Posterior vena cava (tissue), 2 donors: ENCODE measurements around the gene A4GALT. TPM values are rescaled to one million over a fixed set of nuclear protein-coding genes. Genes with fewer than 3 reads are reported as not detected.
"Not testable (repeated sequence)": the region's sequence is repeated elsewhere in the genome, so short reads cannot be mapped to it uniquely, and the experiment has no call there.

Experiments
- DNase-seq: peaks from one replicate; pipeline ENCODE4 v3.0.0-alpha.2; 2020; ENCODE audit warnings: low spot score
- intact Hi-C, 2 donors: fragments of 100-400 bp; cut with DNase I; formaldehyde crosslinking; loops; one replicate each; pipeline versions ENCODE4 v1.14.1 to v1.14.2; 2022 to 2023
- long read RNA-seq, 2 donors: library from polyadenylated mRNA; unstranded; transcript quantifications; one replicate each; pipeline ENCODE4 v2.0.0, GENCODE V29; 2020 to 2021
- total RNA-seq, 2 donors: library from RNA; stranded (reverse); fragmentation: NEBNext Ultra II Directional; extraction: Animal tissue kit (Norgen Biotek cat#: 25700); gene quantifications; one replicate each; pipeline ENCODE4 v1.2.1, GENCODE V29; 2021
- donor health status: DM: yes; HTN: yes; CAD: no.
- donor health status: DM: yes; HTN: yes; CAD: no.

Gene A4GALT, protein sequence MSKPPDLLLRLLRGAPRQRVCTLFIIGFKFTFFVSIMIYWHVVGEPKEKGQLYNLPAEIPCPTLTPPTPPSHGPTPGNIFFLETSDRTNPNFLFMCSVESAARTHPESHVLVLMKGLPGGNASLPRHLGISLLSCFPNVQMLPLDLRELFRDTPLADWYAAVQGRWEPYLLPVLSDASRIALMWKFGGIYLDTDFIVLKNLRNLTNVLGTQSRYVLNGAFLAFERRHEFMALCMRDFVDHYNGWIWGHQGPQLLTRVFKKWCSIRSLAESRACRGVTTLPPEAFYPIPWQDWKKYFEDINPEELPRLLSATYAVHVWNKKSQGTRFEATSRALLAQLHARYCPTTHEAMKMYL
- total RNA-seq: 10 to 100 TPM; 42.2 to 59.8 TPM
- long read RNA-seq, donor 1, partial matches to known transcripts: 0 of 23 reads
- long read RNA-seq, donor 1, other reads (novel, unspliced or antisense): 15 of 23 reads
- long read RNA-seq, donor 2, transcript A4GALT-202 (3 exons, 1,956 nt): minor isoform, 6 of 151 reads
- long read RNA-seq, donor 2, transcript A4GALT-206 (3 exons, 2,141 nt): major isoform, 32 of 151 reads
- long read RNA-seq, donor 2, partial matches to known transcripts: 107 of 151 reads
- long read RNA-seq, donor 2, other reads (novel, unspliced or antisense): 6 of 151 reads

DNA sequence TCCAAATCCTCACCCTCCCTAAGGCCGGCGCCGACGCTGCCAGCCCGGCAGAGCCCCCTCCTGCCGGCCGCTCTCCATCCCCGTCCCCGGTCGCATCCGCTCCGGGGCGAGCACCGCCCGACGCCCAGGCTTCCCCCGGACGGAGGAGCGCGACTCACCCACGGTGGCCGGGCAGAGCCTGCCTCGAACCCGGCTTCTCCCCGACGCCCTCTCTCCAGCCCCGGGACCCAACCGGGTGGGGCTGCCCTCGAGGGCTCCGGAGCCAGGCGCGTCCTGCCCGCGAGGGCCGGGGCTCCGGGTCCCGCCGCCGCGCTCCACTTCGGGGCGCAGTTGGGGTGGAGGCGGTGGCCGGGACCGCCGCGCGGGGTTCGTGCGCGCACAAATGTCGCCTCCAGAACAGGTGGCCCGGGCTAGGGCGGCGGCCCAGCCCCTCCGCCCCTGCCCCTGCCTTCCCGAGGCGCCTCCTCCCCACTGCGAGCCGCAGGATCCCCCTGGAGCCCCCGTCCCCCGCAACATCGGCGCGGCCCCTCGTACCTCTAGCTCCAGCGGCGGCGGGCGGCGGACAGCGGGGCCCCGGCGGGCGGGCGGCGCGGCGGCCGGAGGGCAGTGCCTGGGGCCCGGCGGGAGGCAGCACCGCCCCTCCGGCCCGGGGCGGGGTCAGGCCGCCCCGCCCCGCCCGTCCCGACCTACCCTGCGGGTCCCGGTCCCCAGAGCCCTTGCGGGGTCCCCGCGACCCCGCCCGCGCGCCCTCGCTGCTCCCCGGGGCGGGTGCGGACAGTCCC lies at the start of gene A4GALT:
Gene A4GALT (minus strand): TSS at position 608 of the 782 bp plus-strand sequence. CDS start 26,919 bp downstream, outside the sequence.
- intact Hi-C loops: loop anchor here in 1 of 2 donors (5.0 kb wide), 1 partner anchor 38 kb away; no protein-coding TSS in a partner anchor
- DNase-seq: no peak

DNA sequence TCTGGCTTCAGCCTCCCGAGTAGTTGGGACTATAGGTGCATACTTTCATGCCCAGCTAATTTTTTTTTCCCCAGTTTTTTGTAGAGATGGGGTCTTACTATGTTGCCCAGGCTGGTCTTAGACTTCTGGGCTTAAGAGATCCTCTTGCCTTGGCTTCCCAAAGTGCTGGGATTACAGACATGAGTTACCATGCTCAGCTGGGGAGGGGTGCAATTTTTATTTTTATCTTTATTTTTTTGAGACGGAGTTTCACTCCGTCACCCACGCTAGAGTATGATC lies 49.7 kb upstream of the A4GALT start:
- no peak for DNase-seq
- intact Hi-C loops: no loop called here

DNA sequence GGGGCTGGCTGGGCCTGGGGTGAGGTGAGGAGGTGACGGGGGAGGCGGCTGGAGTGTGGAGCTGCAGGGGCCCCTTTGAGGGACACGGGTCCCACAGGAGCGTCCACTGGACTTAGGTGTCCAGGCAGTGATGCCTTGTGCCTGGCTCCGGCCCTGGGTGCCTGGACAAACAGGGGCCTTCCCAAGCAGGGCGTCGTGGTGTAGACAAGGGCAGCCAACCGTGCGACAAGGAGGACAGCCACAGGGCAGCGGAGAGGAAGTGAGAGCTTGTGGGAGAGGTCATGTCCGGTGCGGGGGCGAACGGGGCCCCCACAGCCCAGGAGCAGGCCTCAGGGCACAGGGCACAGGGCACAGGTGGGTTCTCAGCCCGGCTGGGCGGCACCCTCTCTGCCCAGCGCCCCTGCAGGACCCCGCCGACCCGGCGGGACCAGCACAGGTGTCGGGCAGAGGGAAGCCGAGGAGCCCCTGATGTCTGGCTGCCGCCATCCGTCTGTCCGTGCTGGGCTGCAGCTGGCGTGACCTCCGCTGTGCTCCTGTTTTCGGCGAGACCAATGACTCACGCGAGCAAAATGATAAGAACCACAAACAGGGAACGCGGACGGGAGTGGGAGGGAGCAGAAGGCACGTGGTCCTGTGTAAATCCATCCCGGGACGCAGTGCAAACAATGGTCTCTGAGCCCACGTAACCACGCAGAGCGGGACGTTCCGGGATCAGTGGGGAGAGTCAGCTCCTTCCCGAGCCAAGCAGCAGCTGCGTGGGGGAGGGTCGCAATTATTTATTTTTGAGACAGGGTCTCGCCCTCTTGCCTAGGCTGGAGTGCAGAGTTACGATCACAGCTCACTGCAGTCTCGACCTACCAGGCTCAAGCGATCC lies 49.1 kb upstream of the A4GALT start:
- intact Hi-C loops: no loop called here
- peak; percentile 86 for DNase-seq

DNA sequence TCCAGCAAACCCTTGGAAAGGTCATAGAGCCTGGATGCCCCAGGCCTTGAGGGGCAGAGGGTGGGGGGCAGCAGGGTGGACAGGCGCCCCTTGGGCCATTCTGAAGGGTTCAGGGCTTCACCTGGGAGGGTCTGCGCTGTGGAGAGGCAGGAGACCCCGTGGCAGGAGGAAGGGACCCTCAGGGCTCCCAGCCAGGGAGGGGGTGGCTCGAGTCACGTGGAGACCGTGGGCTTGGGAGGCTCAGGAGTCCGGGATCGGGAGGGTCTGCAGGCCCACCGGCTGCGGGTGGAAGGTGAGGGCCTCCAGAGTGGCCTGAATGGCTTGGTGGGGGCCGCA lies 48.5 kb upstream of the A4GALT start:
- no peak for DNase-seq
- intact Hi-C loops: no loop called here

DNA sequence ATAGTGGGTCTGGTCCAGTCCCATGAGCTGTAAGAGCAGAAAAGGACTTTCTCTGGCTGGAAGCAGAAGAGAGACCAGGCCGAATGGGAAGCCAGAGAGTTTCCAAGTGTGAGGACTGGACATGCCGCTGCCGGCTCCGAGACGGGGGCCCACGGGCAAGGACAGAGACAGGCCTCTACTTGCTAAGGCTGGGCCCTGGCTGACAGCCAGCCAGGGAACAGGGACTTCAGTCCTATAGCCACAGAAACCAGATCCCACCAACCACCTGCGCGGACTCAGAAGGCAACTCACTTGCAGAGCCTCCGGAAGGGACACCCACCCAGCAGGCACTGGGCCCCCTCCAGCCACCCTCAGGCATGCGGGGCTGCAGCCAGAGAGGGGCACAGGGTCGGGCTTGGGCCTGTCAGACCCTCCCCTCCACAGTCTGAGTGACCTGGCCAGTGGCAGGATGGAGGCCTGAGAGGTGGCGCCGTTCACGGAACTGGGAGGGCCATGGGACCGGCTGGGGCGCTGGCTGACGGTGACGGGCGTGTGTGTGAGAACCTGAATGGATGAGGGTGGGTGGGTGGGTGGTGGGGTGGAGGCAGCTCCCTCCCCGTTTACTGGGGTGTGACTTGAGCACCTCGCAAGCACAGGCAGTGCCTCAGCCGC lies 47.8 kb upstream of the A4GALT start:
- intact Hi-C loops: no loop called here
- no peak for DNase-seq

DNA sequence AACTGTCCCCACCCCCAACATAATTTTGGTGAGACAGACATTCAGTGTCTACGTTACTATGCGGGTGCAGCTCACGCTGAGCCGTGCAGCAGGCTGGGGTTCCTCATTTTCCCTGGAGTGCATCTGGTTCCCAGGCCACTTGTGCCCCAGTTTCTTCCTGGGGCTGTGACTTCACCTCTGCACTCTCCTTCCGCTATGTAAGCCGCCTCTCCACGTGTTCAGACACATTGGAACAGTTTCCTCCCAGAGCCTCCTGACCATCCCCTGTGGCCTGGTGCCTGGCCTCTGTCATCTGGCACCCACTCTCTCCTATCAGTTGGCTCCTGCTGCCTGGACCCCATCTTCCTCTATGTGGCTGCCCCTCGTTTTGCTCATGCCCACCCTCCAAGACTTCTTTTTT lies 46.2 kb upstream of the A4GALT start:
- intact Hi-C loops: no loop called here
- no peak for DNase-seq

DNA sequence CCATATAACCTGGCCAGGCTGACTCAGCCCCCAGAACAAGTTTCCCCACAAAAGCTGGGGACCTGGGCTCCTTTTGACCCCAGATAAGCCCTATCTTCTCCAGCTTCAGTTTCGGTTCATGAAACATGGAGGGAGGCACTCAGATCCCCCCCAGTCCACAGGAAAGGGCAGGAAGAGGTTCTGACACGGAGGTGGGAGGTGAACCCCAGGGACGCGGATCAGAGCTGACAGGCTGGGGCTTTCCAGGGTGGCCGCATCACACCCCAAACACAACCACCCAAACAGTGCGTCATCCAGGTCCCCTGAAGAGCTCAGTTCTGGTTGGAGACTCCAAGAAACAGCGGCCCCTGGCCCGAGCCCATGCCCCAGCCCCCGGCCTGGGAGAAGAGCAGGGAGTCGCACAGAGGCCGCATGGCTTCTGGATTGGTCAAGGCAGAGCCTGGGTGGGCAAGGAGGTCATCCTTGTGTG lies 44.3 kb upstream of the A4GALT start:
- no peak for DNase-seq
- intact Hi-C loops: no loop called here

DNA sequence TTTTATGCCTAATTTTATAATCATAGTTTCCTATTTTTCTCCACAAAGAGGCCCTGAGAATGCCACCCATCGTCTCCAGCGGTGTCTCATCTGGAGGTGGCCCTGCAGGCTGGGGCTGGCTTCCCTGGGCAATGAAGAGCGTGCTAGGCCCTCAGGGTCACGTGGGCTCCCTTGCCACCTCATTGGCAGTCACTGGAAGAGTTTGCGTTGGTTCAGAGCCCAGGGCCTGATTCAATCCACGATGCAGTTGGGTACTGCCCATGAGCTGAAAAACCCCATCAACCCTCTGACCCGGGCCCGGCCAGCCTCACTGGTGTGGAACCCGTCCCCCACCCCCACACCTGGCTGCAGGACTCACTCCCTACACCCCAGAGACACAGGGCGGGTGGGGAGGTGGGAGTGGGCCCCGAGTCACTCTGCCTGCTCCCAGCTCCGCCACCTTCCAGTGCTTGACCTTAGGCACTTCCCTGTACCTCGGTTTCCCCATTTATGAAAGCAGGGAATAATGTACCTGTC lies 43.4 kb upstream of the A4GALT start:
- DNase-seq: no peak
- intact Hi-C loops: no loop called here

DNA sequence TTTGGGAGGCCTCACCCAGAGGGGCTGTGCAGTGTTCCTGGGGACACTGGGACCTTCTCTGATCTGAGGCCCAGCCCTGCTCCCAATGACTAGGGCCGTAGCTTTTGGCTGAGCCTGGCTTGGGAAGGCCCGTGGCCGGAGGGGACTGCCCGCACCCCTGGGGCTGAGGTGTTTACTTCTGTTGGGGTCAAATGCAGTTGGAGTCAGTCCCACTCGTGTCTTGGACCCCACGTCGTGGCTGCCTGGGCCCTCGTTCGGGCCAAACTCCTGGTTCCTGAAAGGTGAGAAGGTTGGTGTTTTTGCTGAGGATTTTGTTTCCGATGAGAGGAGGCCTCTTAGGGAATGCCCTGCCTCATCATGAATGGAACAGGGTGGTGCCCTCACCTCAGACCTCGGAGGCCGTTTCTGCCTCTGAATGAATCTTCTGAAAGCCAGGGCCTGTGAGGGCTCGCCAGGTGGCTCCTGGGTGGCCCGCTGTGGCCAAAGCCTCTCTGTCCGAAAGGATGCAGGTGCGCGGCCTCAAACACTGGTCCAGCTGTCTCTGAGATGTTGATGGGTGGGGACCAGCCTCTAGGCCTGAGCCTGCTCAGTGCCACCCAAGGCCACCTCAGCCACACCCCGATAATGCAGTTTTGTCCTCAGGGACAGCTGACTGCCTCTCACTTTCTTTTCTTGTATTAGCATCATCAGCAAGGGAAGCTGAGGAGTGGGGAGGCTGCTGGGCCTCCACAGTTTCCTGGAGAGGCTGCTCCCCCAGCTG lies 40.3 kb upstream of the A4GALT start:
- intact Hi-C loops: no loop called here
- DNase-seq: no peak

DNA sequence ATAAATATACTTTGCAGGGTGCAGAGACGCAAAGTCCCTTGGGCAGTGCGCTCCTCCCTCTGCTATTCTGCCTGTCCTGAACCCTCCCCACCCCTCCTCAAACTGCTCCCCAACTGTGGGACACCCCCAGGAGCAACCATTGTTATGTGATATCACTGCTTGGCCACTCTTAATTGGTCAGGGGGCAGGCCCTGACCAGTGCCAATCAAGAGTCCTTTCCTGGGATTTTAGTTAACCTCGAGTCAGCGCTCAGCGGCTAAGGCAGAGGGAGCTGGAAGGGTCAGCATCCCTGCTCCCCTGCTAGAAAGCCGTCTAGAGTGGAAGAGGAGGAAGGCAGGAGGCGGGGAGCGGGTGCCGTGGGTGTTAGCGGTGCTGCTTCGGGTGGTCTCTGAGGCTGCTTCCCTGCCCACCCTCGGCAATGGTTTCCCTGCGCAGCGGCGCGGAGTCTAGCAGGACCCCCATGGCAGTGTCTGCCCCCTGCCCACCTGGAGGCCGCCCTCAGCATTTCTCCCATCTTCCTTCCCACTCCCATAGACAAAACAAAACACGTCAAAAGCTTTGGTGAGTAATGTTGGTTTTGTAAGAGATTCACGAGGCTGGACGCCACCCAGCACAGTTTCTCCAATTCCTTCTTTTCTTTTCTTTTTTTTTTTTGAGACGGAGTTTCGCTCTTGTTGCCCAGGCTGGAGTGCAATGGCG lies 38.4 kb upstream of the A4GALT start:
- DNase-seq: no peak
- intact Hi-C loops: loop anchor here in 1 of 2 donors (5.0 kb wide), 1 partner anchor 72 kb away; no protein-coding TSS in a partner anchor

DNA sequence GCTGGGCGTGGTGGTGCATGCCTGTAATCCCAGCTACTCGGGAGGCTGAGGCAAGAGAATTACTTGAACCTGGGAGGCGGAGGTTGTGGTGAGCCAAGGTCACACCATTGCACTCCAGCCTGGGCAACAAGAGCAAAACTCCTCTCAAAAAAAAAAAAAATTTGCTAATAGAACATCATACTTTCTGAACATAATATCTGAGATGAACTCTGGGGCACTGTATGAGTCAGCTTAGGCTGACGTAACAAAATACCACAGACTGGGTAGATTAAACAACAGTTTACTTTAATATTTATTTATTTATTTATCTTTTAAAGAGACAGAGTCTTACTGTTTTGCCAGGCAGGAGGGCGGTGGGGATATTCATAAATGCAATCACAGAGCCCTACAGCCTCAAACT lies 34.9 kb upstream of the A4GALT start:
- DNase-seq: not testable (repeated sequence)
- intact Hi-C loops: loop anchor here in 1 of 2 donors (5.0 kb wide), 1 partner anchor 68 kb away; no protein-coding TSS in a partner anchor

DNA sequence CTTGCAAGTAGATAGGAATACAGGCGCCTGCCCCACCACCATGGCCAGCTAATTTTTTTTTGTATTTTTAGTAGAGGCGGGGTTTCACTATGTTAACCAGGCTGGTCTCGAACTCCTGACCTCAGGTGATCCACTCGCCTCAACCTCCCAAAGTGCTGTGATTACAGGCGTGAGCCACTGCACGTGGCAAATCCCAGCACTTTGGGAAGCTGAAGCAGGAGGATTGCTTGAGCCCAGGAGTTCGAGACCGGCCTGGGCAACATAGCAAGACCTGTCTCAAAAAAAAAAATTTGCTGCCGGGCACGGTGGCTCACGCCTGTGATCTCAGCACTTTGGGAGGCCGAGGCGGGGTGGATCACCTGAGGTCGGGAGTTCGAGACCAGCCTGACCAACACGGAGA lies 34.5 kb upstream of the A4GALT start:
- intact Hi-C loops: loop anchor here in 1 of 2 donors (5.0 kb wide), 1 partner anchor 68 kb away; no protein-coding TSS in a partner anchor
- DNase-seq: not testable (repeated sequence)

DNA sequence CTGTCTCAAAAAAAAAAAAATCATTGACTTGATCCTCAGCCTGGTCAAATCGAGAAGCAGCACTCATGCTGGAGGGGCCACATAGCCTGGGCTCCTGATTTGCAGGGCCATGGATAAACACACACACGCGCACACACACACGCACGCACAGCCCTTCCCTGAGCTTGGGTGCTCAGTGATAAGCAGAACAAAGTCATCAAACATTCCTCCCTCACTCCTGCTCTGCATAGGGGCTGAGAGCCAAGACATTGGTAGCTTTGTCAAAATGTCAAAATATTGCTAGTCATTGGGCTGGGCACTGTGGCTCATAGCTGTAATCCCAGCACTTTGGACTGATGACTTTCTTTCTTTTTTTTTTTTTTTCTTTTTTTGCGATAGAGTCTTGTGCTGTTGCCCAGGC lies 34.0 kb upstream of the A4GALT start:
- DNase-seq: no peak

DNA sequence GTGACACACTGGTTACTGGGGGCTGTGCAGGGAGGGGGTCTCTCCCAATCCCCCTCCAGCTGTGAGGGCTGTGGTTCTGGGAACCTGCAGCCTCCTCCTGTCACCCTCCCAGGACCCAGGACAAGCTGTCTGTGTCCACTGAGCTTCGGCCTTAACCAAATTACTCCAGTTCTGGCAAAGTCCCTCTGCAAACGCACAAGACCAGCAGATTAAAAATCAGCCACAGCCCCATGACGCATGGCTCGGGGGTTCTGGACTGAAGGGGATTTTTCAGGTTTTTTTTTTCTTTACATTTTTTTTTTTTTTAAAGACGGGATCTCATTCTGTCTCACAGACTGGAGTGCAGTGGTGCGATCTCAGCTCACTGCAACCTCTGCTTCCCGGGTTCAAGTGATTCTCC lies 32.2 kb upstream of the A4GALT start:
- DNase-seq: no peak
- intact Hi-C loops: no loop called here

More for the DNA sequence above, 34.0 kb upstream of the A4GALT start:
- intact Hi-C loops: loop anchor here in 1 of 2 donors (5.0 kb wide), 1 partner anchor 67 kb away; no protein-coding TSS in a partner anchor

DNA sequence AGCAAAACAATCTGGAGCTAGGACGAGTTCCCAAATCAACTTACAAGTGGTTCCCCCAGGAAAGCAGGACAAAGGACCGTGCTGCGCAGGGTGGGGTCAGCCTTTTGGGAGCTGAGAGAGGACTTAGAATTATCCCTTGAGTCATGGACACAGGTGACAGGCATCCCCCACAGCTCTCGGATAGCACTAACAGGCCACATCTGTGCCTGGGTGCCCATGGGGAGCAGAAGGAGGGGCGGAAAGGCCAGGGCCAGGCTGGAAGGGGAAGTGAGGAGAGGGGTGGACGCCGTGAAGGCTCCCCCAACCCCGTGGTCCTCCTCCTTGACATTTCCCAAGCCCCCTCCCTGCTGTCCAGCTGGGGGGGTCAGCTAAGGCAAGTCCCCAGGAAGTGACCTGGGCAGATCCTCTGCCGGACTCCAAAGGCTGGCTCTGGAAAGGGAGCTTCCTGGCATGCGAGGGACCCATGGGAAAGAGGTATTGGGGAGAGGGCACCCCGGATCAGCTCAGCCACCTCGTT lies 31.6 kb upstream of the A4GALT start:
- intact Hi-C loops: no loop called here
- DNase-seq: no peak

DNA sequence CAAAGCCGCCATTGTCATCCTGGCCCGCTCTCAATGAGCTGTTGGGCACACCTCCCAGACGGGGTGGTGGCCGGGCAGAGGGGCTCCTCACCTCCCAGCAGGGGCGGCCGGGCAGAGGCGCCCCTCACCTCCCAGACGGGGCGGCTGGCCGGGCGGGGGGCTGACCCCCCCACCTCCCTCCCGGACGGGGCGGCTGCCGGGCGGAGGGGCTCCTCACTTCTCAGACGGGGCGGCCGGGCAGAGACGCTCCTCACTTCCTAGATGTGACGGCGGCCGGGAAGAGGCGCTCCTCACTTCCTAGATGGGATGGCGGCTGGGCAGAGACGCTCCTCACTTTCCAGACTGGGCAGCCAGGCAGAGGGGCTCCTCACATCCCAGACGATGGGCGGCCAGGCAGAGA lies 29.8 kb upstream of the A4GALT start:
- intact Hi-C loops, DNase-seq: not testable (repeated sequence)
